ENCODE data around the gene MSMP. TPM values are rescaled to one million over a fixed set of nuclear protein-coding genes. Genes with fewer than 3 reads are reported as not detected.

Gene MSMP
- total RNA-seq, 1 donor from 2014 or later = not detected

- Histone ChIP-seq H3K27ac (peak overlapping the region; percentile 98 to 99), H3K4me3 (peak overlapping the region; percentile 74 to 81), H3K9me3 (no peaks in the 10 kb centered on the region), H3K4me1 (peaks cover 20 to 36% of the 10 kb centered on the region in 2 donors), H3K27me3 (no peaks in the 10 kb centered on the region), H3K36me3 (peaks cover 14 to 18% of the 10 kb centered on the region in 2 donors)
- TF ChIP-seq CTCF (IDR thresholded peaks at IDR 0.05) = no peak
- intact Hi-C loops (cut with DNase I) = loop anchor here (10.0 kb wide), 1 partner anchor 616 kb away; the partner anchor contains the start of gene ATOSB
- DNase-seq (ENCODE audit: low spot score in 2 of 2) = no peak
Measured at GRCh38 chr9:35730486-35730854, 23.6 kb downstream of the MSMP start.

GRCh38 chr9:35729700-35730485, 24.2 kb downstream of the MSMP start:
- peak in 1 of 2 donors; percentile 85 for DNase-seq (ENCODE audit: low spot score in 2 of 2)
- Histone ChIP-seq H3K27ac (peak overlapping the region; percentile 98 to 99), H3K4me1 (peaks cover 20 to 36% of the 10 kb centered on the region in 2 donors), H3K4me3 (peak overlapping the region; percentile 74 to 81), H3K9me3 (no peaks in the 10 kb centered on the region), H3K27me3 (no peaks in the 10 kb centered on the region), H3K36me3 (peaks cover 14 to 18% of the 10 kb centered on the region in 2 donors)
- peak; percentile 45 to 62 (median 46) for TF ChIP-seq CTCF (IDR thresholded peaks at IDR 0.05)
- intact Hi-C loops (cut with DNase I) = loop anchor here (5.0 to 10.0 kb wide), 3 partner anchors 128 to 615 kb away; partner anchors contain the start of gene ATOSB

DNA sequence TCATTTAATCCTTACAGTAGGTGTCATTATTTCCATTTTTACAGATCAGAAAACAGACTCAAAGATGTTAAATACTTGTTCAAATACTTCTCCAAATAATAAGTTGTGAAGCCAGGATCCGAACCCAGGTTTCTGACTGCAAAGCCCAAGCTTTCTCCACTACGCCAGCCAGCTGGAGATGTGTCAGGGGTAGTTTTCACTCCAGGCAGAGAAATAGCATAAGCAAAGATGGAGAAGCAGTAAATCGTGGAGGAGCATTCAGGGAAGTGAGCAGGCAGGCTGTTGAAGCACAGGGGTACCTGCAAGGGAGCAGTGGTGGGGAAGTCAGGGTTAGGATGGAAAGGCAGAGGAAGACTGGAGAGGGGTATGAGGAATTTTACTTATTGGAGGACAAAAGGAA, 25.0 kb downstream of the MSMP start:
- intact Hi-C loops (cut with DNase I) = loop anchor here (5.0 to 10.0 kb wide), 2 partner anchors 127 to 244 kb away; no protein-coding TSS in a partner anchor
- DNase-seq (ENCODE audit: low spot score in 2 of 2) = no peak
- TF ChIP-seq CTCF (IDR thresholded peaks at IDR 0.05) = no peak
- H3K27ac ChIP-seq = peak overlapping the region; percentile 98 to 99
- no peaks in the 10 kb centered on the region for H3K27me3 ChIP-seq
- H3K36me3 ChIP-seq = peaks cover 16 to 24% of the 10 kb centered on the region in 2 donors
- H3K4me1 ChIP-seq = peaks cover 20 to 30% of the 10 kb centered on the region in 2 donors
- H3K9me3 ChIP-seq = no peaks in the 10 kb centered on the region
- peak overlapping the region; percentile 74 to 81 for H3K4me3 ChIP-seq

DNA sequence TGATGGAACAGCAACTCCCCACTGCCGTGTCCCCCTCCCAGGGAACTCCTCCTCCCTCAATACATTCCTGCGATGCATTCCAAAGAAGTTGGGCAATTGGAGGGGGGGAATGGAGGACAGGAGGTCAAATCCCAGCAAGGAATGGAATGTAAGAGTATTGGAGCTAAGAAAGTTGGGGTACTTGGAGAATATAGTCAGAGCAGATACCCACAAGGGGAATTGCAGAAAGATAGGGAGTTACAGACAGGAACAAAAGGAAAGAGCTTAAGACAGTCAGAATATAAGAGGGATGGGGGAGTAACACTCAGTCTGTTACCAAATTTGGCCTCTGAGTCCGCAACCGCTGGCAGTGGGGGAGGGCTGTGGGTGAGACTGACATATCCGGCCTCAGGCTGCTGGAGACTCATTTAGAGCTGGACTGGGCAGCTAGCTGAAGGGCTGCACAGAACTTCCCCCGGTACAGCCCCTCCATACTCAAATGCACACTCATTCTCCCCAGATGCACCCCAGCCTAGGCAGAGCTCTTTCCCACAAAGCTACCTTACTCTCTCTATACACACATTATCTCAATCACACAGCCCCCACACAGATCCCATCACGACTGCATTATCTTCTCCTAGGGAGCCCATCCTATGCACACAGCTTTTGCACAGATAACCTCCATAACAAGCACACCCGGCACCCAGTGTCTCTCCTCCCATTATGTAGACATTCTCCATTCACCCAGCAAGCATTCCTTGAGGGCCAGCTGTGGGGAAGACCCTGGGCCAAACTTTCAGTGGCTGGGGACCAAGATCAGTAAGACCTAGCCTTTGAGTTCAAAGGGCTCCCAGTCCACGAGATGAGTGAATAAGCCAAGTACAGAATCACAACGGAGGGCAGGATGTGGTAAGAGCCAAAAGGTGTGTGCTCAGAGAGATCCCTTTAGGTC, 25.8 kb downstream of the MSMP start:
- intact Hi-C loops (cut with DNase I) = loop anchor here (1.0 to 10.0 kb wide), 3 partner anchors 69 to 244 kb away; no protein-coding TSS in a partner anchor

More for the DNA sequence above, 25.8 kb downstream of the MSMP start:
- Histone ChIP-seq H3K36me3 (peaks cover 23 to 32% of the 10 kb centered on the region in 2 donors), H3K4me3 (peak overlapping the region; percentile 74 to 81), H3K27ac (peak overlapping the region; percentile 98 to 99), H3K4me1 (peaks cover 12 to 24% of the 10 kb centered on the region in 2 donors), H3K9me3 (no peaks in the 10 kb centered on the region), H3K27me3 (no peaks in the 10 kb centered on the region)
- no peak for TF ChIP-seq CTCF (IDR thresholded peaks at IDR 0.05)
- DNase-seq (ENCODE audit: low spot score in 2 of 2) = peak; percentile 78 to 95
